Uterus (tissue), 2 donors: ENCODE results near the gene KLK12.

Experiments
- POLR2A ChIP-seq, 2 donors: fragments of 450-650 bp; IDR thresholded peaks; one replicate each; pipeline ENCODE4 v1.6.1; 2016; ENCODE audit warnings: antibody characterized with exemption in 2 of 2, mild to moderate bottlenecking in 1 of 2, moderate library complexity in 1 of 2
- TF ChIP-seq, protein P1 (sequence below), 4 experiments: fragments of 200-600 bp in 2 of 4; fragments of 450-650 bp in 2 of 4; sonication (generic) in 2 of 4; IDR thresholded peaks; one replicate each; pipeline ENCODE4 v1.5.1; 2016 to 2019; ENCODE audit warnings: antibody characterized with exemption in 4 of 4, mild to moderate bottlenecking in 2 of 4, moderate library complexity in 1 of 4

DNA sequence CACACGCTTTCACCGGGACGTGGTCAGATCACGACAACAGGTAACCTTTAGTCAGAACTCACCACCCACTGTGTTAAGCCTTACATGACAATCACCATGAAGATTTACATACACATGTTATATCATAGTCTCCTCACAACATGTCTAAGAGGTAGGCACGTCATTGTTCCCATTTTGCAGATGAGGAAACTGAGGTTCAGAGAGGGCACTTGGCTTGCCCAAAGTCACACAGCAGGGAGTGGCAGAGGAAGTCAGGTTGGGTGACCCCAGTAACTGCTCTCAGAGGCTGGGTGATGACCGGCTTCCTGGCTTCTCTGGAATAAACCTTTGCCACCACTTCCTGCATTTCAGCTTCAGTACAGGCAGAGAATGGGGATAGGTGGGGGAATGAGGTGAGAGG is 20.6 kb downstream of the KLK12 start:
- TF ChIP-seq, protein P1, sequence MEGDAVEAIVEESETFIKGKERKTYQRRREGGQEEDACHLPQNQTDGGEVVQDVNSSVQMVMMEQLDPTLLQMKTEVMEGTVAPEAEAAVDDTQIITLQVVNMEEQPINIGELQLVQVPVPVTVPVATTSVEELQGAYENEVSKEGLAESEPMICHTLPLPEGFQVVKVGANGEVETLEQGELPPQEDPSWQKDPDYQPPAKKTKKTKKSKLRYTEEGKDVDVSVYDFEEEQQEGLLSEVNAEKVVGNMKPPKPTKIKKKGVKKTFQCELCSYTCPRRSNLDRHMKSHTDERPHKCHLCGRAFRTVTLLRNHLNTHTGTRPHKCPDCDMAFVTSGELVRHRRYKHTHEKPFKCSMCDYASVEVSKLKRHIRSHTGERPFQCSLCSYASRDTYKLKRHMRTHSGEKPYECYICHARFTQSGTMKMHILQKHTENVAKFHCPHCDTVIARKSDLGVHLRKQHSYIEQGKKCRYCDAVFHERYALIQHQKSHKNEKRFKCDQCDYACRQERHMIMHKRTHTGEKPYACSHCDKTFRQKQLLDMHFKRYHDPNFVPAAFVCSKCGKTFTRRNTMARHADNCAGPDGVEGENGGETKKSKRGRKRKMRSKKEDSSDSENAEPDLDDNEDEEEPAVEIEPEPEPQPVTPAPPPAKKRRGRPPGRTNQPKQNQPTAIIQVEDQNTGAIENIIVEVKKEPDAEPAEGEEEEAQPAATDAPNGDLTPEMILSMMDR (IDR thresholded peaks at IDR 0.05), result no peak
- no peak for TF ChIP-seq POLR2A (IDR thresholded peaks at IDR 0.05)
